ENCODE results near the gene MRM3.
"Not testable (repeated sequence)": the region's sequence is repeated elsewhere in the genome, so short reads cannot be mapped to it uniquely, and the experiment has no call there.

Gene MRM3

GRCh38 chr17:801660-802059 is 19.5 kb downstream of the MRM3 start:
- Histone ChIP-seq H3K36me3 (ENCODE audit: low read depth) (peaks cover 44% of the 10 kb centered on the region), H3K4me1 (ENCODE audit: insufficient read depth, poor library complexity, severe bottlenecking) (no peaks in the 10 kb centered on the region), H3K9me3 (ENCODE audit: severe bottlenecking) (no peaks in the 10 kb centered on the region), H3K4me3 (ENCODE audit: severe bottlenecking) (no peak overlapping the region), H3K27me3 (ENCODE audit: insufficient read depth, poor library complexity, severe bottlenecking) (no peaks in the 10 kb centered on the region), H3K27ac (ENCODE audit: poor library complexity, severe bottlenecking) (no peak overlapping the region)
- no peak for ATAC-seq (ENCODE audit: low read depth)
- no peak for DNase-seq (ENCODE audit: low spot score)
- no peak for TF ChIP-seq CTCF (IDR thresholded peaks at IDR 0.05; ENCODE audit: poor library complexity, severe bottlenecking)

DNA sequence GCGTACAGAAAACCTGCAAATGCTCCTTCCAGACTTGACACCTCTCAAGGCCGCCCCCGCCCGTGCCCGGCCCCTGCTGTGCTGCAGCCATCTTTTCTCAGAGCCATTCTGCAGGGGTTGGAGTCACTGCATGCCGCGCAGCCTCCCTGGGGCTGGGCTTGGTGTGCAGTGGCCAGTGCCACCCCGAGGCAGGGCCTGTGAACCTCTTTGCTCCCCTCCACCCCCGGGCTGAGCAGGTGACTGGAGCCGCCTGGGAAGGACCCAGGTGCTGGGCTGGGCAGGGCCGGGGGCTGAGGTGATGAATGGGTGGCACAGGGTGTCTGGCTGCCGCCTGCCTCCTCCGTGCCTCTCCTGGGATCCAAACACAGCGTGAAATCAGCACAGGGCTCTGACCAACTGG is 20.3 kb downstream of the MRM3 start:
- no peak for DNase-seq (ENCODE audit: low spot score)
- no peak for TF ChIP-seq CTCF (IDR thresholded peaks at IDR 0.05; ENCODE audit: poor library complexity, severe bottlenecking)
- no peaks in the 10 kb centered on the region for H3K4me1 ChIP-seq (ENCODE audit: insufficient read depth, poor library complexity, severe bottlenecking)
- H3K4me3 ChIP-seq (ENCODE audit: severe bottlenecking): no peak overlapping the region
- H3K27ac ChIP-seq (ENCODE audit: poor library complexity, severe bottlenecking): no peak overlapping the region
- H3K27me3 ChIP-seq (ENCODE audit: insufficient read depth, poor library complexity, severe bottlenecking): no peaks in the 10 kb centered on the region
- no peaks in the 10 kb centered on the region for H3K9me3 ChIP-seq (ENCODE audit: severe bottlenecking)
- no peak for ATAC-seq (ENCODE audit: low read depth)
- H3K36me3 ChIP-seq (ENCODE audit: low read depth): peaks cover 43% of the 10 kb centered on the region

DNA sequence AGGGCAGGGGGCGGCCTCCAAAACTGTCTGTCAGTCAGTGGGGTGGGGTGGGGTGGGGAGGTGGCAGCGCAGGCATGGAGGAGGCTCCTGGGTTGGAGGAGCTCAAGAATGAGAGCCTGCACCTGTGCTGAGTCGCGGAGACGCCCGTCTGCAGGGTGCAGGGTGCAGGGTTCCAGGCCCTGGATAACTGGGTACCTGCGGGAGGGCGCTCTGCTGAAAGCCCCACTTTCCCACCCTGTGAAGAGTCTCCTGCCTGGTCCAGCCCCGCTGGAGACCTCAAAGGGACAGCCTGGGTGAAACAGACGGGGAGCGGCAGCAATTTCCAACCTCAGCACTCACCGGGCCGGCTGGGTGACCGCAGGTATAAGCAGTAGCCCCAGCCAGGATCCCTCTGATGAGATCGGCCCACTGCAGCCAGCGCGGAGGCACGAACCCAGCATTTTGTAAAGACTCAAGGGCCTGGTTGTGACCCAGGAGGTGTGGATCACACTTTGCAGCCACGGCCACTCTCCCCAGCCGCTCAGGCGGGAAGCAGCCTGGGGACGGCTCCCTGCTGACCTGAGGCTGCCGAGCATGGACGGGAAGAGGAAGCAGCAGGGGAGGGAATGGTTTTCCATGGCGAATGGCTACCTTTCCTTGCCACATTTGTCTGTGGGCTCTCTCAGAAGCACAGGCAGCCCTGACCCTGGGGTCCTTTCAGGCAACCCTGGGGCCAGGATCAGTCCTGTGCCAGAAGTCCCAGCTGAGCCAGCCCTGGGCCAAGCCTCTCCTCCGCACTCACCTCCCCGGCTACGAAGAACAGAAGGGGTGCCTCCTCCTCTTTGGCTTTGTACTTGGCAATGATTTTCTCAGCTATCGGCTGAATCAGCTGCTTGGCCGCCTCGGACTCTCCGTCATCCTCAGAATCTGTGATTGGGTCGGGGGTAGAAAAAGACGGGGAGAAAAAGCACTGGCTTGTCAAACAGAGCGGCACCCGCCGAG is 21.0 kb downstream of the MRM3 start:
- no peaks in the 10 kb centered on the region for H3K27me3 ChIP-seq (ENCODE audit: insufficient read depth, poor library complexity, severe bottlenecking)
- H3K27ac ChIP-seq (ENCODE audit: poor library complexity, severe bottlenecking): no peak overlapping the region
- no peak for TF ChIP-seq CTCF (IDR thresholded peaks at IDR 0.05; ENCODE audit: poor library complexity, severe bottlenecking)
- no peak for DNase-seq (ENCODE audit: low spot score)
- H3K4me1 ChIP-seq (ENCODE audit: insufficient read depth, poor library complexity, severe bottlenecking): no peaks in the 10 kb centered on the region
- no peak for ATAC-seq (ENCODE audit: low read depth)
- peaks cover 43% of the 10 kb centered on the region for H3K36me3 ChIP-seq (ENCODE audit: low read depth)
- no peaks in the 10 kb centered on the region for H3K9me3 ChIP-seq (ENCODE audit: severe bottlenecking)
- H3K4me3 ChIP-seq (ENCODE audit: severe bottlenecking): no peak overlapping the region

DNA sequence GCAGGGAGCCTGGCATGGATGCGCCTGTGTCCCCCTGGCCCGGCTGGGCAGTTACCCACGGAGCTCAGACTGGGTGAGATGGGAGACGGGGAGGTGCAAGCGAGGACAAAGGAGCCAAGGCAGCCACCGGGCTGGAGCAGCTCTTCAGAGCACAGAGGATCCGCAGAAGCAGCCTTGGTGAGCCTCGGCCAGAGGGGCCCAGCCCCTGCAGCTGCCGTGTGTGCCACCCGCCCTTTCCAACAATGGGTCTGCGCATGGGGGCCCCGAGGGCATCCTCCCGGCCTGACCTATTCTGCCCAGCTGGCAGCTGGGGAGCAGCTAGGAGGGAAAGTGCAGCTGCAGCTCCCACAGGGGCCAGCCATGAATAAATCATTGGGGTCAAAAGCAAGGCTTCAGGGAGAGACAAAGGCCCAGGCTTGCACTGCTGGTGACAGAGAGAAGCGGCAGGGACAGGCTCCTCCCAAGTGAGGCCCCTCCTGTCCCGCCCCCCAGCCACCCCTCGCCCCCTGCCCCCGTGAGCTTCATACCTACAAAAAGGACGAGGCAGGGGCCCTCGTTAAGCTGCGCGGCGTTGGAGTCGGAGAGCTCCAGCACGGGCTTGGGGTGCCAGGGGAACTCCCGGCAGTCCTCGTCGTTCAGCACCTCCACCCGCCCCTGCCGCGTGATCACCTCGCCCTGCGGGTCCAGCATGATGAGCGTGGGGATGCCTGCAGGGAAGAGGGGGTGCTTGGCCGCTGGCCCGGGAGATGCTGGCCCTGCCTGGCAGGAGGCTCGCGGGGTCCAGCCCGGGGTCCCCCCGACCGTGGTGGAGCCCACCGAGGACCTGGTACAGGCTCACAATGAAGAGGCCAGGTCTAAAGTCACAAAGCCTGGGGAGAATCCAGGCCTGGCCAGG is 22.6 kb downstream of the MRM3 start:
- H3K4me3 ChIP-seq (ENCODE audit: severe bottlenecking): no peak overlapping the region
- H3K36me3 ChIP-seq (ENCODE audit: low read depth): peaks cover 40% of the 10 kb centered on the region
- no peak for TF ChIP-seq CTCF (IDR thresholded peaks at IDR 0.05; ENCODE audit: poor library complexity, severe bottlenecking)
- H3K27me3 ChIP-seq (ENCODE audit: insufficient read depth, poor library complexity, severe bottlenecking): no peaks in the 10 kb centered on the region
- DNase-seq (ENCODE audit: low spot score) (no peak), ATAC-seq (ENCODE audit: low read depth) (no peak)
- no peaks in the 10 kb centered on the region for H3K9me3 ChIP-seq (ENCODE audit: severe bottlenecking)
- no peak overlapping the region for H3K27ac ChIP-seq (ENCODE audit: poor library complexity, severe bottlenecking)
- no peaks in the 10 kb centered on the region for H3K4me1 ChIP-seq (ENCODE audit: insufficient read depth, poor library complexity, severe bottlenecking)

DNA sequence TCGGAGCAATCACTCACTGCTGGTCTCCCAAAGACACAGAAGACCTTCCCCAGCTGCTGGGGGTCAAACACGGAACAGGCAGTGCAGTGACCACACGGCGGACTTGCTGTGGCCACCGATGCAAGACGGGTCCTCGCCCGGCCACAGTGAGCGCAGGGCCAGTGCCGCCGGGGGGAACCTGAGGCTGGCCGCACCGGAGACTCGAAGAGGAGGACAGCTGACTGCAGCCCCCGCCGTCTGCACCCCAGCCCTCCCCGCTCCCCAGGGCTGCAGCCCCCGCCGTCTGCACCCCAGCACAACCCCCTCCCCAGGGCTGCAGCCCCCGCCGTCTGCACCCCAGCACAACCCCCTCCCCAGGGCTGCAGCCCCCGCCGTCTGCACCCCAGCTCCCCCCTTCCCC is 23.7 kb downstream of the MRM3 start:
- peaks cover 29% of the 10 kb centered on the region for H3K36me3 ChIP-seq (ENCODE audit: low read depth)
- DNase-seq (ENCODE audit: low spot score); H3K27me3 ChIP-seq (ENCODE audit: insufficient read depth, poor library complexity, severe bottlenecking); H3K9me3 ChIP-seq (ENCODE audit: severe bottlenecking); H3K4me1 ChIP-seq (ENCODE audit: insufficient read depth, poor library complexity, severe bottlenecking); ATAC-seq (ENCODE audit: low read depth); H3K27ac ChIP-seq (ENCODE audit: poor library complexity, severe bottlenecking); H3K4me3 ChIP-seq (ENCODE audit: severe bottlenecking): not testable (repeated sequence)
